ENCODE data around the gene IMMP2L. TPM values are rescaled to one million over a fixed set of nuclear protein-coding genes. Genes with fewer than 3 reads are reported as not detected.

The IMMP2L gene
- total and polyA plus RNA-seq, 2 of the 13 experiments (the other 11 are each of a cell fraction or from before 2014, with no cell fraction given): 7.8 to 16.9 TPM

DNA sequence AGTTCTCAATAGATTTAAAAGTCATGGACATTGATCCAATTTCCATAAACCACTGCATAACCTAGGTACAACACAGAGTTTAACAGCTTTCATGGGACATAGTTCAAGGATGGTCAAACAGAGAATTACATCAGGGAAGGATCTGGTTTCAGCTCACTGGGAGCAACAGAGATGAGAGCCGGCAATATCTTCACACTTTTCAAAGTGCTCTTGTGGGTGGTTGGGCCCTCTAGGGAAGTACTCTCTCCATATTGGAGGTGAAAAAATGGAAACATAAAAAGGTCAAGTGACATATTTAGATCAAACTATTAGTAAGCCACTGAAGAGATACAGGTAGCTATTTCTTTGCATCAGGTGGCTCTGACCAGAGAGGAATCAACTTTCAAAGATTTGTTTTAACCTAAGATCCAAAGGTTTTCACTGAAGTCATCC is 533.1 kb downstream of the IMMP2L start (continued):
- TF ChIP-seq, protein P1, sequence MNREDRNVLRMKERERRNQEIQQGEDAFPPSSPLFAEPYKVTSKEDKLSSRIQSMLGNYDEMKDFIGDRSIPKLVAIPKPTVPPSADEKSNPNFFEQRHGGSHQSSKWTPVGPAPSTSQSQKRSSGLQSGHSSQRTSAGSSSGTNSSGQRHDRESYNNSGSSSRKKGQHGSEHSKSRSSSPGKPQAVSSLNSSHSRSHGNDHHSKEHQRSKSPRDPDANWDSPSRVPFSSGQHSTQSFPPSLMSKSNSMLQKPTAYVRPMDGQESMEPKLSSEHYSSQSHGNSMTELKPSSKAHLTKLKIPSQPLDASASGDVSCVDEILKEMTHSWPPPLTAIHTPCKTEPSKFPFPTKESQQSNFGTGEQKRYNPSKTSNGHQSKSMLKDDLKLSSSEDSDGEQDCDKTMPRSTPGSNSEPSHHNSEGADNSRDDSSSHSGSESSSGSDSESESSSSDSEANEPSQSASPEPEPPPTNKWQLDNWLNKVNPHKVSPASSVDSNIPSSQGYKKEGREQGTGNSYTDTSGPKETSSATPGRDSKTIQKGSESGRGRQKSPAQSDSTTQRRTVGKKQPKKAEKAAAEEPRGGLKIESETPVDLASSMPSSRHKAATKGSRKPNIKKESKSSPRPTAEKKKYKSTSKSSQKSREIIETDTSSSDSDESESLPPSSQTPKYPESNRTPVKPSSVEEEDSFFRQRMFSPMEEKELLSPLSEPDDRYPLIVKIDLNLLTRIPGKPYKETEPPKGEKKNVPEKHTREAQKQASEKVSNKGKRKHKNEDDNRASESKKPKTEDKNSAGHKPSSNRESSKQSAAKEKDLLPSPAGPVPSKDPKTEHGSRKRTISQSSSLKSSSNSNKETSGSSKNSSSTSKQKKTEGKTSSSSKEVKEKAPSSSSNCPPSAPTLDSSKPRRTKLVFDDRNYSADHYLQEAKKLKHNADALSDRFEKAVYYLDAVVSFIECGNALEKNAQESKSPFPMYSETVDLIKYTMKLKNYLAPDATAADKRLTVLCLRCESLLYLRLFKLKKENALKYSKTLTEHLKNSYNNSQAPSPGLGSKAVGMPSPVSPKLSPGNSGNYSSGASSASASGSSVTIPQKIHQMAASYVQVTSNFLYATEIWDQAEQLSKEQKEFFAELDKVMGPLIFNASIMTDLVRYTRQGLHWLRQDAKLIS (CRISPR knock-in tag; IDR thresholded peaks at IDR 0.05): no peak
- TF ChIP-seq YEATS2 (CRISPR knock-in tag; IDR thresholded peaks at IDR 0.05; ENCODE audit: borderline replicate concordance) (no peak), HOXA3 (CRISPR knock-in tag; IDR thresholded peaks at IDR 0.05) (0 out of 2 replicates have a peak, but pooled peaks have one; percentile 33), ARNT (IDR thresholded peaks at IDR 0.05) (no peak), PHF21A (CRISPR knock-in tag; IDR thresholded peaks at IDR 0.05) (0 out of 2 replicates have a peak, but pooled peaks have one; percentile 30), NKX3-1 (CRISPR knock-in tag; IDR thresholded peaks at IDR 0.05) (no peak), ZFAT (CRISPR knock-in tag; conservative IDR thresholded peaks at IDR 0.05) (no peak), FOXA1 (IDR thresholded peaks at IDR 0.05) (no peak), FOXA1 (CRISPR knock-in tag; IDR thresholded peaks at IDR 0.05) (peak; percentile 69; the same call in 1 of the 2 replicates), ZMYM4 (CRISPR knock-in tag; IDR thresholded peaks at IDR 0.05) (peak; percentile 94), TBX3 (IDR thresholded peaks at IDR 0.05; ENCODE audit: borderline replicate concordance) (peak; percentile 45; the same call in 1 of the 2 replicates), POLR2AphosphoS2 (IDR thresholded peaks at IDR 0.05; ENCODE audit: low read depth, low read length) (no peak), ASH2L (IDR thresholded peaks at IDR 0.05; ENCODE audit: insufficient read length, low read depth, low read length) (peak; percentile 39), TOPORS (CRISPR knock-in tag; IDR thresholded peaks at IDR 0.05) (no peak), RBFOX2 (IDR thresholded peaks at IDR 0.05; ENCODE audit: low read depth, low read length) (no peak)
- TF ChIP-seq, protein P2, sequence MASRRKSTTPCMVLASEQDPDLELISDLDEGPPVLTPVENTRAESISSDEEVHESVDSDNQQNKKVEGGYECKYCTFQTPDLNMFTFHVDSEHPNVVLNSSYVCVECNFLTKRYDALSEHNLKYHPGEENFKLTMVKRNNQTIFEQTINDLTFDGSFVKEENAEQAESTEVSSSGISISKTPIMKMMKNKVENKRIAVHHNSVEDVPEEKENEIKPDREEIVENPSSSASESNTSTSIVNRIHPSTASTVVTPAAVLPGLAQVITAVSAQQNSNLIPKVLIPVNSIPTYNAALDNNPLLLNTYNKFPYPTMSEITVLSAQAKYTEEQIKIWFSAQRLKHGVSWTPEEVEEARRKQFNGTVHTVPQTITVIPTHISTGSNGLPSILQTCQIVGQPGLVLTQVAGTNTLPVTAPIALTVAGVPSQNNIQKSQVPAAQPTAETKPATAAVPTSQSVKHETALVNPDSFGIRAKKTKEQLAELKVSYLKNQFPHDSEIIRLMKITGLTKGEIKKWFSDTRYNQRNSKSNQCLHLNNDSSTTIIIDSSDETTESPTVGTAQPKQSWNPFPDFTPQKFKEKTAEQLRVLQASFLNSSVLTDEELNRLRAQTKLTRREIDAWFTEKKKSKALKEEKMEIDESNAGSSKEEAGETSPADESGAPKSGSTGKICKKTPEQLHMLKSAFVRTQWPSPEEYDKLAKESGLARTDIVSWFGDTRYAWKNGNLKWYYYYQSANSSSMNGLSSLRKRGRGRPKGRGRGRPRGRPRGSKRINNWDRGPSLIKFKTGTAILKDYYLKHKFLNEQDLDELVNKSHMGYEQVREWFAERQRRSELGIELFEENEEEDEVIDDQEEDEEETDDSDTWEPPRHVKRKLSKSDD (CRISPR knock-in tag; IDR thresholded peaks at IDR 0.05; ENCODE audit: low read depth): no peak
- TF ChIP-seq, protein P3, sequence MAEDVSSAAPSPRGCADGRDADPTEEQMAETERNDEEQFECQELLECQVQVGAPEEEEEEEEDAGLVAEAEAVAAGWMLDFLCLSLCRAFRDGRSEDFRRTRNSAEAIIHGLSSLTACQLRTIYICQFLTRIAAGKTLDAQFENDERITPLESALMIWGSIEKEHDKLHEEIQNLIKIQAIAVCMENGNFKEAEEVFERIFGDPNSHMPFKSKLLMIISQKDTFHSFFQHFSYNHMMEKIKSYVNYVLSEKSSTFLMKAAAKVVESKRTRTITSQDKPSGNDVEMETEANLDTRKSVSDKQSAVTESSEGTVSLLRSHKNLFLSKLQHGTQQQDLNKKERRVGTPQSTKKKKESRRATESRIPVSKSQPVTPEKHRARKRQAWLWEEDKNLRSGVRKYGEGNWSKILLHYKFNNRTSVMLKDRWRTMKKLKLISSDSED (CRISPR knock-in tag; IDR thresholded peaks at IDR 0.05): no peak

Measured in HepG2 (cell line).